Measurements from ENCODE around the gene ZNF511.

ZNF511 gene

GRCh38 chr10:133309720-133310398, 1.1 kb downstream of the ZNF511 start:
- H3K9ac ChIP-seq (ENCODE audit: low read length) = no peak overlapping the region
- peaks cover 31% of the 10 kb centered on the region for H3K36me3 ChIP-seq (ENCODE audit: control insufficient read depth, insufficient read depth, low read length)
- no peaks in the 10 kb centered on the region for H3K27me3 ChIP-seq (ENCODE audit: control insufficient read depth, insufficient read depth, low read length)
- H3K9me3 ChIP-seq (ENCODE audit: control insufficient read depth, insufficient read depth, low read depth, low read length) = no peaks in the 10 kb centered on the region
- H3K4me1 ChIP-seq (ENCODE audit: control insufficient read depth, insufficient read depth, low read length) = peaks cover 16% of the 10 kb centered on the region
- peak overlapping the region; percentile 73 for H3K4me3 ChIP-seq (ENCODE audit: low read depth, low read length)
- no peak overlapping the region for H3K27ac ChIP-seq (ENCODE audit: low read depth, low read length)

GRCh38 chr10:133310399-133310755, 1.7 kb downstream of the ZNF511 start:
- no peak overlapping the region for H3K9ac ChIP-seq (ENCODE audit: low read length)
- H3K4me1 ChIP-seq (ENCODE audit: control insufficient read depth, insufficient read depth, low read length) = peaks cover 16% of the 10 kb centered on the region
- H3K4me3 ChIP-seq (ENCODE audit: low read depth, low read length) = no peak overlapping the region
- no peaks in the 10 kb centered on the region for H3K27me3 ChIP-seq (ENCODE audit: control insufficient read depth, insufficient read depth, low read length)
- H3K9me3 ChIP-seq (ENCODE audit: control insufficient read depth, insufficient read depth, low read depth, low read length) = no peaks in the 10 kb centered on the region
- no peak overlapping the region for H3K27ac ChIP-seq (ENCODE audit: low read depth, low read length)
- H3K36me3 ChIP-seq (ENCODE audit: control insufficient read depth, insufficient read depth, low read length) = peaks cover 31% of the 10 kb centered on the region

GRCh38 chr10:133310789-133311188, 2.1 kb downstream of the ZNF511 start:
- Histone ChIP-seq H3K9ac (ENCODE audit: low read length) (no peak overlapping the region), H3K9me3 (ENCODE audit: control insufficient read depth, insufficient read depth, low read depth, low read length) (no peaks in the 10 kb centered on the region), H3K36me3 (ENCODE audit: control insufficient read depth, insufficient read depth, low read length) (peaks cover 31% of the 10 kb centered on the region), H3K4me1 (ENCODE audit: control insufficient read depth, insufficient read depth, low read length) (peaks cover 16% of the 10 kb centered on the region), H3K27me3 (ENCODE audit: control insufficient read depth, insufficient read depth, low read length) (no peaks in the 10 kb centered on the region), H3K27ac (ENCODE audit: low read depth, low read length) (no peak overlapping the region), H3K4me3 (ENCODE audit: low read depth, low read length) (no peak overlapping the region)

GRCh38 chr10:133311570-133311969, 2.9 kb downstream of the ZNF511 start:
- Histone ChIP-seq H3K36me3 (ENCODE audit: control insufficient read depth, insufficient read depth, low read length) (peaks cover 31% of the 10 kb centered on the region), H3K4me3 (ENCODE audit: low read depth, low read length) (no peak overlapping the region), H3K27me3 (ENCODE audit: control insufficient read depth, insufficient read depth, low read length) (no peaks in the 10 kb centered on the region), H3K27ac (ENCODE audit: low read depth, low read length) (no peak overlapping the region), H3K4me1 (ENCODE audit: control insufficient read depth, insufficient read depth, low read length) (peaks cover 16% of the 10 kb centered on the region), H3K9me3 (ENCODE audit: control insufficient read depth, insufficient read depth, low read depth, low read length) (no peaks in the 10 kb centered on the region), H3K9ac (ENCODE audit: low read length) (no peak overlapping the region)

GRCh38 chr10:133312016-133312768, 3.5 kb downstream of the ZNF511 start:
- H3K9ac ChIP-seq (ENCODE audit: low read length) = no peak overlapping the region
- peaks cover 31% of the 10 kb centered on the region for H3K36me3 ChIP-seq (ENCODE audit: control insufficient read depth, insufficient read depth, low read length)
- no peaks in the 10 kb centered on the region for H3K27me3 ChIP-seq (ENCODE audit: control insufficient read depth, insufficient read depth, low read length)
- H3K4me1 ChIP-seq (ENCODE audit: control insufficient read depth, insufficient read depth, low read length) = peaks cover 13% of the 10 kb centered on the region
- no peaks in the 10 kb centered on the region for H3K9me3 ChIP-seq (ENCODE audit: control insufficient read depth, insufficient read depth, low read depth, low read length)
- no peak overlapping the region for H3K27ac ChIP-seq (ENCODE audit: low read depth, low read length)
- no peak overlapping the region for H3K4me3 ChIP-seq (ENCODE audit: low read depth, low read length)

GRCh38 chr10:133312769-133313145, 4.0 kb downstream of the ZNF511 start:
- 0 out of 2 replicates have a peak, but pooled peaks cover 7% of the 10 kb centered on the region for H3K4me1 ChIP-seq (ENCODE audit: control insufficient read depth, insufficient read depth, low read length)
- no peaks in the 10 kb centered on the region for H3K9me3 ChIP-seq (ENCODE audit: control insufficient read depth, insufficient read depth, low read depth, low read length)
- H3K4me3 ChIP-seq (ENCODE audit: low read depth, low read length) = no peak overlapping the region
- H3K27ac ChIP-seq (ENCODE audit: low read depth, low read length) = no peak overlapping the region
- H3K27me3 ChIP-seq (ENCODE audit: control insufficient read depth, insufficient read depth, low read length) = no peaks in the 10 kb centered on the region
- no peak overlapping the region for H3K9ac ChIP-seq (ENCODE audit: low read length)
- peaks cover 31% of the 10 kb centered on the region for H3K36me3 ChIP-seq (ENCODE audit: control insufficient read depth, insufficient read depth, low read length)

GRCh38 chr10:133313192-133313591, 4.5 kb downstream of the ZNF511 start:
- no peak overlapping the region for H3K27ac ChIP-seq (ENCODE audit: low read depth, low read length)
- H3K27me3 ChIP-seq (ENCODE audit: control insufficient read depth, insufficient read depth, low read length) = no peaks in the 10 kb centered on the region
- H3K4me1 ChIP-seq (ENCODE audit: control insufficient read depth, insufficient read depth, low read length) = 0 out of 2 replicates have a peak, but pooled peaks cover 5% of the 10 kb centered on the region
- peaks cover 31% of the 10 kb centered on the region for H3K36me3 ChIP-seq (ENCODE audit: control insufficient read depth, insufficient read depth, low read length)
- H3K9ac ChIP-seq (ENCODE audit: low read length) = no peak overlapping the region
- H3K4me3 ChIP-seq (ENCODE audit: low read depth, low read length) = no peak overlapping the region
- H3K9me3 ChIP-seq (ENCODE audit: control insufficient read depth, insufficient read depth, low read depth, low read length) = no peaks in the 10 kb centered on the region

- Histone ChIP-seq H3K36me3 (ENCODE audit: control insufficient read depth, insufficient read depth, low read length) (peaks cover 28% of the 10 kb centered on the region), H3K27ac (ENCODE audit: low read depth, low read length) (no peak overlapping the region), H3K4me1 (ENCODE audit: control insufficient read depth, insufficient read depth, low read length) (no peaks in the 10 kb centered on the region), H3K4me3 (ENCODE audit: low read depth, low read length) (no peak overlapping the region), H3K9ac (ENCODE audit: low read length) (no peak overlapping the region), H3K27me3 (ENCODE audit: control insufficient read depth, insufficient read depth, low read length) (peaks cover 10% of the 10 kb centered on the region), H3K9me3 (ENCODE audit: control insufficient read depth, insufficient read depth, low read depth, low read length) (no peaks in the 10 kb centered on the region)
These were observed 6.2 kb downstream of the ZNF511 start for GRCh38 chr10:133314911-133315310.

- Histone ChIP-seq H3K27me3 (ENCODE audit: control insufficient read depth, insufficient read depth, low read length) (peaks cover 10% of the 10 kb centered on the region), H3K9ac (ENCODE audit: low read length) (no peak overlapping the region), H3K27ac (ENCODE audit: low read depth, low read length) (no peak overlapping the region), H3K4me1 (ENCODE audit: control insufficient read depth, insufficient read depth, low read length) (no peaks in the 10 kb centered on the region), H3K4me3 (ENCODE audit: low read depth, low read length) (no peak overlapping the region), H3K36me3 (ENCODE audit: control insufficient read depth, insufficient read depth, low read length) (peaks cover 19% of the 10 kb centered on the region), H3K9me3 (ENCODE audit: control insufficient read depth, insufficient read depth, low read depth, low read length) (no peaks in the 10 kb centered on the region)
These were observed 7.1 kb downstream of the ZNF511 start for GRCh38 chr10:133315847-133316246.

- Histone ChIP-seq H3K27me3 (ENCODE audit: control insufficient read depth, insufficient read depth, low read length) (peaks cover 10% of the 10 kb centered on the region), H3K27ac (ENCODE audit: low read depth, low read length) (no peak overlapping the region), H3K9me3 (ENCODE audit: control insufficient read depth, insufficient read depth, low read depth, low read length) (no peaks in the 10 kb centered on the region), H3K9ac (ENCODE audit: low read length) (no peak overlapping the region), H3K4me3 (ENCODE audit: low read depth, low read length) (no peak overlapping the region), H3K4me1 (ENCODE audit: control insufficient read depth, insufficient read depth, low read length) (no peaks in the 10 kb centered on the region), H3K36me3 (ENCODE audit: control insufficient read depth, insufficient read depth, low read length) (peaks cover 17% of the 10 kb centered on the region)
These were observed 7.6 kb downstream of the ZNF511 start for GRCh38 chr10:133316266-133316665.

GRCh38 chr10:133316732-133317131, 8.0 kb downstream of the ZNF511 start:
- H3K9ac ChIP-seq (ENCODE audit: low read length) = no peak overlapping the region
- H3K27ac ChIP-seq (ENCODE audit: low read depth, low read length) = no peak overlapping the region
- no peaks in the 10 kb centered on the region for H3K4me1 ChIP-seq (ENCODE audit: control insufficient read depth, insufficient read depth, low read length)
- H3K36me3 ChIP-seq (ENCODE audit: control insufficient read depth, insufficient read depth, low read length) = peaks cover 13% of the 10 kb centered on the region
- H3K27me3 ChIP-seq (ENCODE audit: control insufficient read depth, insufficient read depth, low read length) = peaks cover 10% of the 10 kb centered on the region
- no peak overlapping the region for H3K4me3 ChIP-seq (ENCODE audit: low read depth, low read length)
- H3K9me3 ChIP-seq (ENCODE audit: control insufficient read depth, insufficient read depth, low read depth, low read length) = no peaks in the 10 kb centered on the region

All from HUES6 (cell line).